Left kidney (tissue), 8 donors: Measurements from ENCODE around the gene NR0B1. TPM values are rescaled to one million over a fixed set of nuclear protein-coding genes. Genes with fewer than 3 reads are reported as not detected.

Experiments used
- DNase-seq: peaks from one replicate; pipeline ENCODE4 v3.0.0-alpha.2; 2013
- long read RNA-seq, 8 donors: transcript quantifications; one replicate each; lab custom pipeline, GENCODE V29; 2026
- polyA plus RNA-seq: library from polyadenylated mRNA; unstranded; fragments of 120-200 nt; gene quantifications from one replicate; pipeline ENCODE4 v1.2.1, GENCODE V29; 2013; ENCODE audit not compliant: insufficient read length

Gene NR0B1, protein sequence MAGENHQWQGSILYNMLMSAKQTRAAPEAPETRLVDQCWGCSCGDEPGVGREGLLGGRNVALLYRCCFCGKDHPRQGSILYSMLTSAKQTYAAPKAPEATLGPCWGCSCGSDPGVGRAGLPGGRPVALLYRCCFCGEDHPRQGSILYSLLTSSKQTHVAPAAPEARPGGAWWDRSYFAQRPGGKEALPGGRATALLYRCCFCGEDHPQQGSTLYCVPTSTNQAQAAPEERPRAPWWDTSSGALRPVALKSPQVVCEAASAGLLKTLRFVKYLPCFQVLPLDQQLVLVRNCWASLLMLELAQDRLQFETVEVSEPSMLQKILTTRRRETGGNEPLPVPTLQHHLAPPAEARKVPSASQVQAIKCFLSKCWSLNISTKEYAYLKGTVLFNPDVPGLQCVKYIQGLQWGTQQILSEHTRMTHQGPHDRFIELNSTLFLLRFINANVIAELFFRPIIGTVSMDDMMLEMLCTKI
- polyA plus RNA-seq = 0.10 TPM
- long read RNA-seq, donor 1 = 0 reads
- long read RNA-seq, donor 2 = 0 reads
- long read RNA-seq, donor 3, partial matches to known transcripts = 0 of 1 reads
- long read RNA-seq, donor 3, other reads (novel, unspliced or antisense) = 0 of 1 reads
- long read RNA-seq, donor 4 = 0 reads
- long read RNA-seq, donor 5, partial matches to known transcripts = 0 of 1 reads
- long read RNA-seq, donor 5, other reads (novel, unspliced or antisense) = 0 of 1 reads
- long read RNA-seq, donor 6 = 0 reads
- long read RNA-seq, donor 7, partial matches to known transcripts = 0 of 1 reads
- long read RNA-seq, donor 7, other reads (novel, unspliced or antisense) = 0 of 1 reads
- long read RNA-seq, donor 8 = 0 reads

DNA sequence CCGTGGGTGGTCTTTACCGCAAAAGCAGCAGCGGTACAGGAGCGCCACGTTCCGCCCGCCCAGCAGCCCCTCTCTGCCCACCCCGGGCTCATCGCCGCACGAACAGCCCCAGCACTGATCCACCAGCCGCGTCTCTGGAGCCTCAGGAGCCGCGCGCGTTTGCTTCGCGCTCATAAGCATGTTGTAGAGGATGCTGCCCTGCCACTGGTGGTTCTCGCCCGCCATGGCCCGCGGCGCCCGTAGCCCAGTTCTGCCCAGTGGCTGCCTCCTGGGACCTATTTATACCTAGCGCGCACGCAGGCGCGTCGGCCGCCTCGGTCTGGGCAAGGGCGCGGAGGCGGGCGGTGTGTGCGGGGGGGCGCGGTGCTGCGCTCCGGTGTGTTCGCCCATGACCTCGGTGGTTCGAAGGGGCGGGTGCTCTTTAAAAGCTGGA lies at the start of gene NR0B1:
Gene NR0B1, minus strand, starts transcription at position 252 of the 433 bp plus-strand sequence. Its CDS starts 27 bp downstream, at position 225.
- DNase-seq = peak; percentile 5

DNA sequence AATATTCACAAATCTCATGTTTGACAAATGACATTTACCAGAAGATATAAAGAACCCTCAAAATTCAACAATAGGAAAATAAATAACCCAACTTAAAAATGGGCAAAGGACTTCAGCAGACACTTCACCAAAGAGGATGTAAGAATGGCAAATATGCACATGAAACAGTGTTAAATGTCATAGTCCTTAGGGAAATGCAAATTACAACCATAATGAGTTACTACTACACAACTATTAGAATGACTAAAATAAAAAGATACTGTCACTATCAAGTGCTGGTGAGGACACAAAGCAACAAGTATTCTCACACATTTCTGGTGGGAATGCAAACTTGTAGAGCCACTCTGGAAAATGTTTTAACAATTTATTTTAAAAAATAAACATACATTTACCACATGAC lies 40.8 kb upstream of the NR0B1 start:
- DNase-seq = no peak

DNA sequence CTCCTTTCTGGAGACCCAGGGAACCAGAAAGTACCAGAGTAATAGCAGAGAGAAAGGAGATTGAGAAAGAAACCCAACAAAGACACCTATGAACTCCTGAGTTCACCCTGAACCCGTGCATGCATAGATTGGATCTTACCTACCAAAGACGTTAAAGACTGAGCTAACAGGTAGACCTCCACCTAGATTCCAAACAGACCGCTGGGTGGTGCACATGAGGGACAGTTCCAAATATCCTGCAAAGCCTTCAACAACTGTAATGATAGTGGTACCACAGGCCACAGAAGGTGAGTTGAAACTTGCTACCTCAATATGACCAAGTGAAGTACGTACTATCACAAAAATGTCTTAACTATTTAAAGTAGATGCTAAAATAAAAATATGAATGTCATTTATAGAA lies 34.0 kb upstream of the NR0B1 start:
- DNase-seq = no peak

DNA sequence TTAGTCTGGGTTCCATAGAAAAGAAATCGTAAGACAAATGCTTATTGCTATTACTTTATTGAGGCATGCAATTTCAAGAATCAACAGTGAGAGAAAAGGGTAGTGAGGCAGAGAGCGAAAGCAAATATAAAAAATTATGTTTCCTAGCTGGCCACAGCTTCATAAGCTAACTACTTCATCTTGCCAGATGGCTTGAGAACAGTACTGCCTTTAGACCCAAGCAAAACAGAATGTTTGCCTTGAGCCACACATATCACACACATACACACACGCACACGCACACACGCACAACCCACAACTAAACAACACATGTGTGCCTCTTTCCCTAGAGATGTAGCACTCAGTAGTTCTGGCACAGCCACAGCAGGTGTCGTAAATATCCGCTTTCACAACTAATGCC lies 31.6 kb upstream of the NR0B1 start:
- DNase-seq = no peak

DNA sequence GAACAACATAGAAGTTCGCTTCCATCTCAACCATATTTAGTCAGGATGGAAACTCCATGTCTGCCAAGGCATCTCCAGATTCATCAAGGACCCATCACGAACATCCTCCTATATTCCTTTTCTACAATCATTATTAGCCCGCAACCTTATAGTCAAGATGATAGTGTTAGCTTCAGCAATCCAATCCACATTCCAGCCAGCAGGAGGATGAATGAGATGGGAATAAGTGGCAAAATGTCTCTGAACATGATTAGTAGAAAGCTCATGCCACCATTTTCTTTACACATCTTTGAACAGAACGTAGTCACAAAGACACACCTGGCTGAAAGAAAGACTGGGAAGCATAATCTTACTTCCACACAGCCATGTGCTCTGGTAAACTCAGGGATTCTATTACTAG lies 18.6 kb upstream of the NR0B1 start:
- no peak for DNase-seq

DNA sequence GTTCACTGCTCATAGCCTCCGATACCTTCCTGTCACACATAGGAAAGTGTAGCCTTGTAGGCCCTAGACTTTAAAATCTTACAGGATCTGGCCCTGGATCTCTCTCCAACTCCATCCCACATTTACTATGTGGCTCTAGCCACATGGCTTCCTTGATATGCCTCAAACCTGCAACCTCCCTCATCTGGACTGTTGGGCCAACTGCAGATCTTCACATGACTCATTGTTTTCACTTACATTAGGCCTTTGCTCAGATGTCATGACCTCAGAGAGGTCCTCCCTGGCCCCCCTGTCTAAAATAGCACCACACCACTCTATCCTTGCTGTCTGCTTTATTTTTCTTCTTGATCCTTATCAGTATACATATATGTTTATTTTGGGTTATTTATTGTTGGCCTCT lies 8.1 kb upstream of the NR0B1 start:
- no peak for DNase-seq

DNA sequence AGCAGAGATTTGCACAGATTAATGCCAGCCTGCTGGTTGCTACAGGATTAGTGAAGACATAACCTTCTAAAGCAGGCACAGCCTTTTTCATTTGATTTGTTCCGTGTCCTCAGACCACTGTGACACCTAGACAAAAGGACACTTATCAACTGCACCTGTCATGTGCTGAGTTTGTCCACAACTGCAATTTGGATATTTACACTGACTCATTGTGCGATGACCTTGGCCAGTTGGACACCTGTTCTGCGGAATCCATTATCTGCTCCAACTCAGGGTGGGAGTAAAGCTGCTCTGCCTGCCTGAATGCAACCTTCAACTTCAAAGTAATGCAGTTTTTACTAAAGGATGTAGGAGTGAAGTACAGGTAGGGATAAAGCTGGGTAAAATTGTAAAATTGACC lies 4.1 kb upstream of the NR0B1 start:
- DNase-seq = no peak

DNA sequence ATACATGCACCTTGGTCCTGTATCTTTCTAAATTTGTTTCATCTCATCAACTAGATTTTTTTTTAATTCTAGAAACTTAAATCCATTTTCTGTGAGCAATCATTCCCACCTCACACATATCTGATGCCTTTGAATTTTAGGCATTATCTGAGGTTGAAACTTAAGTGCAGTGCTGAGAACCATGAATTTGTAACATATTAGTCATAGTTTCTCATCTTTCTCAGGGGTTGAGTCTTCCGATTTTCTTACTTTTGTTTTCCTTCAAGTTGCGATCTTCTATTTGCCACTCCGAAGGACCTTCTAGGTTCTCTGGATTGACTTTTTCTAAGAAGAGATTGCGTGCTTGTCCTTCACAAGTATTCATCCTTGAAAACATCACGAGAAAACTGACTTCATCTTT lies 3.7 kb upstream of the NR0B1 start:
- DNase-seq = no peak

DNA sequence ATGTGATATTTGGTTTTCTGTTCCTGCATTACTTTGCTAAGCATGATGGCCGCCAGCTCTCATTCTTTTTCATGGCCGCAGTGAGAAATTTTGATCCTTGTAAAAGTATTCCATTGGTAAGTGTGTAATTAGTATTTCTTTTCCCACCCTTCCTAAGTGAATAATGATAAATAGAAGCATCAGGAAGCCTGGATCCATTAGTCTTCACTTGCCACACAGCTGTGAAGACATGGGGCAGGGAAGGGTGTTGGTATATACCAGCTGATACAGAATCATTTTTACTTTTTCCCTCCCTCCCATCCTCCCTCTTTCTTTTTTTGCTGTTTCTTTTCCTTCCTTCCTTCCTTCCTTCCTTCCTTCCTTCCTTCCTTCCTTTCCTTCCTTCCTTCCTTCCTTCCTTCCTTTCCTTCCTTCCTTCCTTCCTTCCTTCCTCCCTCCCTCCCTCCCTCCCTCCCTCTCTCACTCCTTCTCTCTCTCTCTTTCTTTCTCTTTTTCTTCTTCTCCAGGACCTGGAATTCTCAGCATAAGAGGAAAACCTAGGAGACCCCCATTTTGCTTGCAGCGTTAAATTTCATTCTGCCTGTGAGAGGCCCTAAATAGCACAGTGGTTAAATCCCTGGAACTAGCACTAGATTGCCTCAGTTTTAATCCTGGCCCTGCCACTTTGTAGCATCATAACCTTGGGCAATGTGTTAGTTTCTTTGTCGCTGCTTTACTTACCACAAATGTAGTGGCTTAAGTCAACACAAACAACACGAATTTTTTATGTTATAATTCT lies 1.4 kb upstream of the NR0B1 start:
- DNase-seq = no peak

DNA sequence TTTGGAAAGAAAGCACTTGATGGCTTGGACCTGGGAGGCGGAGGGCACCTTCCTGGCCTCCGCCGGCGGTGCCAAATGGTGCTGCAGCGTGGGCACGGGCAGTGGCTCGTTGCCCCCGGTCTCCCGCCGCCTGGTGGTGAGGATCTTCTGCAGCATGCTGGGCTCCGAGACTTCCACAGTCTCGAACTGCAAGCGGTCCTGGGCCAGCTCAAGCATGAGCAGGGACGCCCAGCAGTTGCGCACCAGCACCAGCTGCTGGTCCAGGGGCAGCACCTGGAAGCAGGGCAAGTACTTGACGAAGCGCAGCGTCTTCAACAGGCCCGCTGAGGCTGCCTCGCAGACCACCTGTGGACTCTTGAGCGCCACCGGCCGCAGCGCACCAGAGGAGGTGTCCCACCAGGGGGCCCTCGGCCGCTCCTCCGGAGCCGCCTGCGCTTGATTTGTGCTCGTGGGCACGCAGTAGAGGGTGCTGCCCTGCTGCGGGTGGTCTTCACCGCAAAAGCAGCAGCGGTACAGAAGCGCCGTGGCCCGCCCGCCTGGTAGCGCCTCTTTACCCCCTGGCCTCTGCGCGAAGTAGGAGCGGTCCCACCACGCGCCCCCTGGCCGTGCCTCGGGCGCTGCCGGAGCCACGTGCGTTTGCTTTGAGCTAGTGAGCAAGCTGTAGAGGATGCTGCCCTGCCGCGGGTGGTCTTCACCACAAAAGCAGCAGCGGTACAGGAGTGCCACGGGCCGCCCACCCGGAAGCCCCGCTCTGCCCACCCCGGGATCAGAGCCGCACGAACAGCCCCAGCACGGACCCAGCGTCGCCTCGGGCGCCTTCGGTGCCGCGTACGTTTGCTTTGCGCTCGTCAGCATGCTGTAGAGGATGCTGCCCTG lies 689 bp downstream of the NR0B1 start:
- peak; percentile 8 for DNase-seq

DNA sequence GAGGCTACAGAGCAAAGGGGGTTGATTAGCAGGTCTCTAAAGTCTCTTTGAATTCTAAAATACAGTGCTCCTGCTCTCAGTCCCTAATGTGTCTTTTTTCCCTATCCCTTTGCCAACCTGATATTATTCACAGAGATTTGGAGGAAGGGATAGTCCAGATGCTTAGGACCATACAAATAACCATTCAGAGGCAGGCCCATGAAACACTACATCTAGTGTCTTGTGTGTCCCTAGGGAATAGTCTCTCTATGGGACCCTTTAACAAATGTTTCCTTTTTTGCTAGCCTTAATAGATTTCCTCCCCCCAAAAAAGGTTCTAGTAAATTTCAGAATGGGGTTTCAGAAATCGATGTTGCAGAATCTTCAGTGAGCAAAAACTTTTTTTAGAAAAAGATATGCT lies 1.7 kb downstream of the NR0B1 start:
- DNase-seq = no peak

DNA sequence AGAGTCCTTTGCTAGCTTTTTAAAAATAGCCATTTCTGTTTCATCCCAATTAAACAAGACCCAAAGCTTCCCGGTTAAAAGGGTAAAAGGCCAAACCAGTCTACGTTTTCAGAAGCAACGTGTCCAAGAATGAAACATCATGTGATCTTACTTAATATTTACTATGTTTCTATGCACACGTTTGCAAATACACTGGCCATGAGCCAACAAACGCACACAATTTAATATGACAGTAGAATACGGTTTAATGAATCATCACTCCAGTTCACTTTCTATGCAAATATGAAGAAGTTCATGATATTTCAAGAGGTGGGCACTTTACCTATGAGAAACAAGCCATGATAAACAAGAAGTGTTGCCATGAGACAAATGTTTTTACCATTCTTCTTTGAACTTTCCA lies 4.3 kb downstream of the NR0B1 start:
- DNase-seq = no peak

DNA sequence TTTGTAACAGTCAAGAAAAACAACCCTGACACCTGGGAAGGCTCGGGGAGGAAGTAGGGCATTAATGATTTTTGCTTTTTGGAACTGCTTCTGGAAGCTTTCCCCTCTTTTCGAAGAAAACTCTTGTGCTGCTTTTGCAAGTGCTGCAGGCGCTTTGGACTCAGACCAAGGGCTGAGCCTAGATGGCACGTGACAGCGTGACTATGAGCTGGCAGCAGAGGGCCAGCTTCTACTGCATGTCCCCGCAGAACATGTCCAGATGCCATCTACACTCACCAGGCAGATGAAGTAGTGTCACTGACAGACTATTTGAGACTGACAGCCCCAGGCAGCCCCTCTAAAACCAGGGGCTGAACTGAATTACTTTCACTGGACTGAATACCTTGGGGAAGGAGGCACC lies 6.2 kb downstream of the NR0B1 start:
- DNase-seq = no peak

DNA sequence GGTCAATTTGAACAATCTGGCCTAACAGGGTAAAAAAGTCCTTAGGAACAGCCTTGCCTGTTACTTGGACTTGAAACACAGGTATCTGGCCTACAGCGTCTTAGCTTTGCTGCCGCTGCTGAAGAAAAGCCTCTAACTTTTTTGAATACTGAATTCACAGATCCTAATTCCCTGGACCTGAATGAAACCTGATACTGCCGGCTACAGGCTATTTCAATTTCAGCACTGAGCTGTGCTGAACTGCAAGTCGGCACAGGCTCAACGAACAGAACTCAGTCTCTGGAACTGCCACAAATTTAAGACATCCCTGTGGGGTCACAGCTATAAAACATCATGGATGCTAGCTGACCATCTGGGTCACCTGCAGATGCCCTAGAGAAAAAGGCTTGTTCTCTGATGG lies 7.2 kb downstream of the NR0B1 start:
- peak; percentile 18 for DNase-seq

DNA sequence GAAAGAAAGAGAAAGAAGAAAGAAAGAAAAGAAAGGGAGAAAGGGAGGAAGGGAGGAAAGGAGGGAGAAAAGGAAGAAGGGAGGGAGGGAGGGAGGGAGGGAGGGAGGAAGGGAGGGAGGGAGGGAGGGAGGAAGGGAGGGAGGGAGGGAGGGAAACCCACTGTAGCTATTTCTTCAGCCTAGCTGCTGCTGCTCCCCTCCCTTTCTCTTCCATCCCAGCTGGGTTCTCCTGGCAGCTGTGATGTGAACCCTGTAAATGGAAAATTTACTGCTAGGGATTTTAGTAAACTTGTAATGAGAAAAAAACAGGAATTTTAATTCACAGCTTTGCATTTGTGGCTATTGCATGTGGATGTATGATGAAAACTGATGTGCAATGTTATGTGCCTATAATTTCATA lies 8.0 kb downstream of the NR0B1 start:
- peak; percentile 3 for DNase-seq

DNA sequence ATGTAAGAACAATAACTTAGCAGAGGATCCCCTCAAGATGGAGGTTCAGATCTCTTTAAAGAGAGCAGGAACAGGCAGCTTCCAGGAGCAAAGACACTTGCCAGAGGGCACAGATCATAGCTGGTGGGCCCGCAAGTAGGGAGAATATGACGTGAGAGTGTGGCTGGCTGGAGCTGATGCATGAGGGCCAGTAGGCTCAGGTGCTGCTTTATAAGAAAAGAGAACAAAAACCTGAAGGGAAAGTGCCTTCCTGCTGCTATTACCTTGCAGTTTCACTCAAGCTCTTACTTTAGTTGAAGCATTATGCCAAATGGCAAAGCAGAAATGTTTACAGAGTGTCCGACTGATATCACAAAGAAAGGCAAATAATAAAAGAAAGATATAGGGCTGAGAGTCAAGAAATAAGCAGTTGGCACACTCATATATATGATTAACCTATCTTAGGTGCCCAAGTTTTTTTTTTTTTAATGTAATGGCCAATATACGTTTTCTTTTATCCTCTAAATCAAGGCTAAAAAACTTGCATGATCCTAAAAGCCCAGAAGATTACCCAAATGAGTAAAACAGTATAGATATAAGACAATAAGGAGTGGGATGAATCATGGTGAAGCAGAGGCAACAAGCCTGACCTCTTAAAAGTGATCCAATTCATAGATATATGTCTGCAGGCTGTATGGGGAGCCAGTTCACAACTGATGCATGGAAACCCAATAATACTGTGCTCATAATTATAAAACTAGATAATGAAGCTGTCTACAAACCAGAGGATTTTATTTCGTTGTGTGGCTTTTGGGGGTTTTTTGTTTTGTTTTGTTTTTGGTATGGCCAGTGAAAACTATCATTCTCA lies 12.6 kb downstream of the NR0B1 start:
- no peak for DNase-seq

DNA sequence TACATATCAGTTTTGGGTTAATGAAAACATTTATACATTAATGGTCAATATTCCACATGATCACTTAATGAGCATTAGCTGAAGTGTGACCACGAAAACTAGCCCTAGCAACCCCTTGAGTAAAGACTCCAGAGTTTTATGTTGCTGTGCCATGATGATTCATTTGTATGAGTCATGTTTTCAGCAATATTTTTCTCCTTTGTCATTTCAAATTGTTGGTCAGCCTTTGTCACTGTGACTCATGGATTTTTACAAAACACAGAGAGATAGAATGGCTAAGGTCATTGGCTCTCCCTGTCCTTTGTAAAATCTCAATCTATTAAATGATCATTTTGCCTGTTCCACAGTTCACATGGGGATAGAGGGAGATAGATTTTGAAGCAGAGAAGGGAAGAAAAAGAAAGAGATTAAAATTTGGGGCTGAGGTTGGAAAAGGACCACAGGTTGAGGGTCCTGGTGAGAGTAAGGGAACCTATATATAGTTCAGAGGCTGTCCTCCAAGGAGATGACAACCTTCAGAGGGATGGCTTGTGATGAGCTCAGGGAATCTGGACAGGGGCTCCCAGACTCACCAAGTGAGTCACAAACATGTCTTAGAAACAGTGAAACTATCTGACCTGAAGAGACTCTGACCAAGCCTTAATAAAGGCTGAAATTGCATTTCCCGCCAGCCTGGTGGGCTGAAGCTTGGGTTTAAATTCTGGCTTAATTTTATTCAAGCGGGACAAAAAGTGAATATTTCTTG lies 25.6 kb downstream of the NR0B1 start:
- DNase-seq = no peak

DNA sequence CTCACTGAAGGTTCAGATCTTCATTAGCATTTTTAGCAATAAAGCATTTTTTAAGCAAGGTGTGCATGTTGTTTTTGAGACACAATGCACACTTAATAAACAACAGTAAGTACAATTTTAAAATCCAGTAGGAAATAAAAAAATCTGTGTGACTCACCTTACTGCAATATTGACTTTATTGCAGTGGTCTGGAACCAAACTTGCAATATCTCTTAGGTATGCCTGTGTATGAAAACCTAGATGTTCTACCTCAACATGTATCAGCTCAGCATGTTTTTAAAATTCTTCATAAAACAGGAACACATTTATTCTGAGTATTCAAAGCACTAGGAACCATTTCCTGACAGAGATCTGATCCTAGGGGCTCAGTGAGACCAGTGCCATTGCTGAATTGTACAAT lies 26.7 kb downstream of the NR0B1 start:
- no peak for DNase-seq

DNA sequence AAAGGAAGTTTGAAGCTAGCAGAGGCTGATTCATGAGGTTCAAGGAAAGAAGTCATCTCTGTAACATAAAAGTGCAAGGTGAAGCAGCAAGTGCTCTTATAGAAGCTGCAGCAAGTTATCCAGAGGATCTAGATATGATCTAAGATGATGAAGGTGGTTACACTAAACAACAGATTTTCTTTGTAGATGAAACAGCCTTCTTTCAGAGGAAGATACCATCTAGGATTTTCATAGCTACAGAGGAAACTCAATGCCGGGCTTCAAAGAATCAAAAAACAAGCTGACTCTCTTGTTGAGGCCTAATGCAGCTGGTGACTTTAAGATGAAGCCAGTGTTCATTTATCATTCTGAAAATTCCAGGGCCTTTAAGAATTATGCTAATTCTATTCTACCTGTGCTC lies 28.8 kb downstream of the NR0B1 start:
- no peak for DNase-seq

DNA sequence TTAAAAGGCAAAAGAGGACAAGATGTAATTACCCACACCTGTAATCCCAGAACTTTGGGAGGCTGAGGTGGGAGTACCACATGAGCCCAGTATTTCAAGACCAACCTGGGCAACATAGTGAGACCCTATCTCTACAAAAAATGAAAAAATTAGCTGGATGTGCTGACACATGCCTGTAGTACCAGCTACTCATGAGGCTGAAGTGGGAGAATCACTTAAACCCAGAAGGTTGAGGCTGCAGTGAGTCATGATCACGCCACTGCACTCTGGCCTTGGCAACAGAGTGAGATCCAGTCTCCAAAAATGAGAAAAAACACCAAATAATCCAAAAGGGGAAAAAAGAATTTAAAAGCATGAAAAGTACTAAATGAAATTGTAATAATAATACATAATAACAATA lies 30.8 kb downstream of the NR0B1 start:
- no peak for DNase-seq
